KOPT-K1 (cell line): ENCODE measurements around the gene CRIP3.
"Not testable (repeated sequence)": the region's sequence is repeated elsewhere in the genome, so short reads cannot be mapped to it uniquely, and the experiment has no call there.

Source experiments
- H3K27ac ChIP-seq: fragments of 200-600 bp; sonication (generic); 2 replicates; pipeline ENCODE4 v1.5.1; 2016; ENCODE audit warnings: antibody characterized with exemption, mild to moderate bottlenecking, low read depth, low read length; ENCODE audit not compliant: poor library complexity, severe bottlenecking
- H3K36me3 ChIP-seq: fragments of 200-600 bp; sonication (generic); 2 replicates; pipeline ENCODE4 v1.5.1; 2017; ENCODE audit warnings: antibody characterized with exemption, mild to moderate bottlenecking, low read length, moderate library complexity; ENCODE audit not compliant: insufficient read depth
- H3K9me3 ChIP-seq: fragments of 200-600 bp; sonication (generic); 2 replicates; pipeline ENCODE4 v1.5.1; 2017; ENCODE audit warnings: antibody characterized with exemption, low read length, mild to moderate bottlenecking; ENCODE audit not compliant: insufficient read depth, poor library complexity, severe bottlenecking

The CRIP3 gene

GRCh38 chr6:43318011-43318410 is 9.4 kb upstream of the CRIP3 start:
- H3K9me3 ChIP-seq = no peaks in the 10 kb centered on the region
- H3K36me3 ChIP-seq = no peaks in the 10 kb centered on the region
- H3K27ac ChIP-seq = no peak overlapping the region

- no peak overlapping the region for H3K27ac ChIP-seq
- no peaks in the 10 kb centered on the region for H3K9me3 ChIP-seq
- no peaks in the 10 kb centered on the region for H3K36me3 ChIP-seq
These were observed 5.2 kb upstream of the CRIP3 start for GRCh38 chr6:43313813-43314212.

DNA sequence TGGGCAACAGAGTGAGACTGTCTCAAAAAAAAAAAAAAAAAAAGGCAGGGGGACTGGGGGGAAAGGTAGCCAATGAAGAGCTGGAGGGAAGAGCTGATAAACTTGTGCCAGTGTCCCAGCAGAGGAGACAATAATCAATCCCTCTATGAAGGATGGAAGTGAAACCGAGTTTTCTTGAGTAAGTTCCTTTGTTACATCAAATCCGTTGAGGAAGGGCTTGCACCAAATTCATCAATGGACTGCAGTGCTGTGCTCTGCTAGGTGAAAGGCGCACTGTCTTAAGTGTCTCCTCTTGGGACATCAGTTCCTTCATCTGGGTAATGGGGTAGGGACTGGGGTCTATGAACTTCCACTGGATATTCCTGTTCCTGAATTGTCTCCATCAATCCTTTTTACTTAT is 3.0 kb upstream of the CRIP3 start:
- Histone ChIP-seq H3K27ac (no peak overlapping the region), H3K9me3 (no peaks in the 10 kb centered on the region), H3K36me3 (no peaks in the 10 kb centered on the region)

DNA sequence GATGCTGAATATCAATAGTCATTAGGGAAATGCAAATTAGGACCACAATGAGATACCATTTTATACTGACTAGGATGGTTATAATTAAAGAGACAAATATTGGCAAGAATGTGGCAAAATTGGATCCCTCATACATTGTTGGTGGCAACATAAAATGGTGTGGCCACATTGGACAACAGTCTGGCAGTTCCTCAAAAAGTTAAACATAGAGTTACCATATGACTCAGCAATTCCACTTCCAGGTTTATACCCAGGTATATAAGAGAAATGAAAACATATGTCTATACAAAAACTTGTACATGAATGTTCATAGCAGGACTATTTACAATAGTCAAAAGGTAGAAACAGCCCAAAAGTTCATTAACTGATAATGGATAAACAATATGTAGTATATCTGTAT is 2.0 kb upstream of the CRIP3 start:
- no peaks in the 10 kb centered on the region for H3K36me3 ChIP-seq
- H3K27ac ChIP-seq = no peak overlapping the region
- H3K9me3 ChIP-seq = no peaks in the 10 kb centered on the region

- no peaks in the 10 kb centered on the region for H3K9me3 ChIP-seq
- no peaks in the 10 kb centered on the region for H3K36me3 ChIP-seq
- no peak overlapping the region for H3K27ac ChIP-seq
These were observed 1.5 kb upstream of the CRIP3 start for GRCh38 chr6:43310134-43310533.

DNA sequence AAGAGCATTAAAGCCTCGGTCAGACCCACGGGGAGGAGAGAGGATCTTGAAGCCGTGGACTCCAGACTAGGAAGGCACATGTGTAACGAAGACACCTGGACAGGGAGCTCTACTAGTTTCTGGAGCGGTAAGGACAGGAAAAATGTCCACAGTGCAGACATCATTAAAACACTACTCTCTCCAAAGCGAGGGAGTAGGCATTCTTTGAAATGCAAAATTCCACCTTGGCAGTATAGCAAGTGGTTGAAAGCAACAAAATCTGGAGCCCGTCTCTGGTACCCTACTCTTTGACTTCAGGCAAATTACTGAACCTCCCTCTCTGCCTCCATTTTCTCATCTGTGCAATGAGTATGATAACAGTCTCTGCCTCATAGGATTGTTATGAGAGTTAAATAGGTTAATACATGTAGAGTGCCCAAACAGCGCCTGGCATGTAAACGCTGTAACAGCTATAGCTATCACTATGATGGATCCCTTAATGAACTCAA is 408 bp upstream of the CRIP3 start:
- H3K27ac ChIP-seq = no peak overlapping the region
- no peaks in the 10 kb centered on the region for H3K9me3 ChIP-seq
- H3K36me3 ChIP-seq = no peaks in the 10 kb centered on the region

DNA sequence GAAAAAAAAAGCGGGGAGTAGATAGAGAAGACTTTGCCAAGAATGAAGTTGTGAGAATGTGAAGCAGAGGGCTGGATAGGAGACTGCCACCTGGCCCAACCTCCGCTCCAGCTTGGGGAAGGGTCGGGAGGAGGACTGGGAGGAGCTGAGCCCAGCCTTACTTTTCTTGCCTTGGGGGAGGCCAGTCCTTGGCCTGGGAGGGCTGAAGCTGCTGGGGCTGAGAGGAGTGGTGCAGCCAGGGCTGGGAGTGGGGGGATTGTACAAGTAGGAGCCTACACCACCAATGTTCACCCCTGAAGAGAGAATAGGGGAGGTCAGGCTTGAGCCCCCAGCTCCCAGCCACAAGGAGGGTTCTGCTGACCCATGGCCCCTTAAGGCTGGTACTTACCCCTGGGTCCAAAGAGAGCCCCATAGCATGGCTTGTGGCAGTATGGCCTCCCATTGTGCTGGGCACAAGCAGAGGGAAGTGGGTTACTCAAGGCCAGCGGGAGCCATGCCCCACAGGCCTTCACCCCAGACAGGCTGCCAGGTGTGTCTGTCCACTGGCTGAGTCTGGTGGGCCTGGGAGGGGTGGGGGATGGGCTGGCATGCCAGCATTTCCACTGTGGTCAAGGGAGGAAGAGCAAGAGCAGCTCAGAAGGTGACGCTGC is 1.1 kb downstream of the CRIP3 start:
- Histone ChIP-seq H3K36me3 (no peaks in the 10 kb centered on the region), H3K9me3 (no peaks in the 10 kb centered on the region), H3K27ac (no peak overlapping the region)

- no peaks in the 10 kb centered on the region for H3K36me3 ChIP-seq
These were observed 2.5 kb downstream of the CRIP3 start for GRCh38 chr6:43306086-43306485.

GRCh38 chr6:43304882-43305281 is 3.7 kb downstream of the CRIP3 start:
- no peaks in the 10 kb centered on the region for H3K9me3 ChIP-seq
- no peaks in the 10 kb centered on the region for H3K36me3 ChIP-seq
- no peak overlapping the region for H3K27ac ChIP-seq

More at GRCh38 chr6:43306086-43306485, 2.5 kb downstream of the CRIP3 start:
- Histone ChIP-seq H3K27ac (no peak overlapping the region), H3K9me3 (no peaks in the 10 kb centered on the region)

- no peak overlapping the region for H3K27ac ChIP-seq
- no peaks in the 10 kb centered on the region for H3K36me3 ChIP-seq
- H3K9me3 ChIP-seq = no peaks in the 10 kb centered on the region
These were observed 4.3 kb downstream of the CRIP3 start for GRCh38 chr6:43304361-43304760.

DNA sequence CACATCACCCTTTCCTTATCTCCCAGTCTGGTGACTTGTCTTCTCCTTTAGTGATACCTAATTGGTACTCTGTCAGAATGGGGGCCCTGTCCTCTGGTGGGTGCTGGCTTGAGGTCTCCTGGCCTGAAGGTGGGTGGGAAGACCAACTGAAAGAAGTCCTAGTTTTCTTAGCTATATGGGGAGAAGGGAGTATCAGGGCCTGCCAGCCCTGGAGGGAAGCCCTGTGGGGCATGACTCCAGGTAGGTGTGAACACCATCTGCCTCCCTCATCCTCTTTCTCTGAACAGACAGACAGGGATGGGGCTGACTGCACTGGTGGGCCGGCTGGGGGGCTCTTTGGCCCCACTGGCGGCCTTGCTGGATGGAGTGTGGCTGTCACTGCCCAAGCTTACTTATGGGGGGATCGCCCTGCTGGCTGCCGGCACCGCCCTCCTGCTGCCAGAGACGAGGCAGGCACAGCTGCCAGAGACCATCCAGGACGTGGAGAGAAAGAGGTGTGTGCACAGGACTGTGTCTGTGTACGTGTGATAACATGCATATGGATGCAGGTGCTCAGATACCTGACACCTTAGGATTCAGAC is 4.8 kb downstream of the CRIP3 start:
- H3K27ac ChIP-seq = no peak overlapping the region
- H3K9me3 ChIP-seq = no peaks in the 10 kb centered on the region
- no peaks in the 10 kb centered on the region for H3K36me3 ChIP-seq

DNA sequence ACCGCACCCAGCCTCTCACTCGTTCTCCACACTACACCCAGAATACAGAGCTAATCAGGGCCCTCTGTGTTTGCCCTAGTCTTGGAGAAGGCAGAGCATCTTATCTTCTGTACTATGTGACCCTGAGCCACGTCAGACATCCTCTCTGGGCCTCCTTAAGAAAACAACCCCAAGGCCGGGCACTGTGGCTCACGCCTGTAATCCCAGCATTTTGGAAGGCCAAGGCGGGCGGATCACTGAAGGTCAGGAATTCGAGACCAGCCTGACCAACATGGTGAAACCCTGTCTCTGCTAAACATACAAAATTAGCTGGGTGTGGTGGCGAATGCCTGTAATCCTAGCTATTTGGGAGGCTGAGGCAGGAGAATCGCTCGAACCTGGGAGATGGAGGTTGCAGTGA is 5.6 kb downstream of the CRIP3 start:
- not testable (repeated sequence) for H3K36me3 ChIP-seq, H3K27ac ChIP-seq, H3K9me3 ChIP-seq

DNA sequence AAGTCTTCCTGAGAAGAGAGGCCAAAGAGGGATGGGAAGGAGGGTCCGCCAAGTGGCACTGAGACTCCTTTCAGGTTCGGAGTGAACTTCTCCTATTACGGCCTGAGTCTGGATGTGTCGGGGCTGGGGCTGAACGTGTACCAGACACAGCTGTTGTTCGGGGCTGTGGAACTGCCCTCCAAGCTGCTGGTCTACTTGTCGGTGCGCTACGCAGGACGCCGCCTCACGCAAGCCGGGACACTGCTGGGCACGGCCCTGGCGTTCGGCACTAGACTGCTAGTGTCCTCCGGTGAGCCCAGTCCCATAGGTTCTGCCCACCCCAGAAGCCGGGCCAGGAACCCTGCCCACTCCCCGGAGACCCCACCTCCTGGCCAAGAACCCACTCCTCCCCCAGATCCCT is 6.5 kb downstream of the CRIP3 start:
- H3K36me3 ChIP-seq = no peaks in the 10 kb centered on the region
- H3K9me3 ChIP-seq = no peaks in the 10 kb centered on the region
- H3K27ac ChIP-seq = no peak overlapping the region

DNA sequence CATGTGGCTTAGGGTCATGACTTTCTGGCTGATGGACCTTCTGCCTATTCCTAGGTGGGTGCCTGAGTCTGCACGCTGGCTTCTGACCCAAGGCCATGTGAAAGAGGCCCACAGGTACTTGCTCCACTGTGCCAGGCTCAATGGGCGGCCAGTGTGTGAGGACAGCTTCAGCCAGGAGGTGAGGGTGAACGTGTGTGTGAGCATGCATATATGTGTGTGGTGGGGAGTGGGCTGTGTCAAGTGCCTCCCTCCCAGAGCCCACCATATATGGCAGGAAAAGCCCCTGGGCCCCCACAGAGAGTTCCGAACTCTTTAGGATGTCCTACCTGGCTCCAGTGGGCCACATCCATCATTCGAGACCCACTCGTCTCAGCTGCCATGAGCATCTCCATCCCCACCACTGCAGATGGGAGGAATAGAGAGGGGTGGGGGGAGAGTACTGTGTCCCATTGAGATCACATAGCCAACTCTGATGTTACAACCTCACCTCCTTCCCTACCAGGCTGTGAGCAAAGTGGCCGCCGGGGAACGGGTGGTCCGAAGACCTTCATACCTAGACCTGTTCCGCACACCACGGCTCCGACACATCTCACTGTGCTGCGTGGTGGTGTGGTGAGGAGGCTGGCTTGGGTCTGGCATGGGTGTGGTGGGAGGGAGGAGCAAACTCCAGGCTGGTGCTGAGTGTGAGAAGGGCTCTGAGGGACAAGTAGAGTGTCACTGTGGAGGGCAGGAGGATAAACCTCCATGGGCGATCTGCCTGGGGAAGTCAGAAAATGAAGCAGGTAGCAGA is 7.3 kb downstream of the CRIP3 start:
- no peaks in the 10 kb centered on the region for H3K36me3 ChIP-seq
- H3K27ac ChIP-seq = no peak overlapping the region
- H3K9me3 ChIP-seq = no peaks in the 10 kb centered on the region

- Histone ChIP-seq H3K27ac (no peak overlapping the region), H3K9me3 (no peaks in the 10 kb centered on the region), H3K36me3 (no peaks in the 10 kb centered on the region)
These were observed 9.0 kb downstream of the CRIP3 start for GRCh38 chr6:43299338-43300293.
